Raji (cell line): Measurements from ENCODE around the gene LAMC3.

ENCODE experiments used
- POLR2A ChIP-seq: IDR thresholded peaks from 2 replicates; pipeline ENCODE4 v1.6.1; 2011; ENCODE audit warnings: low read depth, low read length, control low read depth; ENCODE audit not compliant: insufficient read depth

The LAMC3 gene

GRCh38 chr9:131008909-131009618, at the start of gene LAMC3:
TSS of gene LAMC3 (plus strand) at chr9:131009174. CDS start at chr9:131009215, 41 bp downstream.
- no peak for TF ChIP-seq POLR2A

GRCh38 chr9:130959809-130960334, 49.1 kb upstream of the LAMC3 start:
- no peak for TF ChIP-seq POLR2A

- TF ChIP-seq POLR2A: no peak
These were observed 48.2 kb upstream of the LAMC3 start for GRCh38 chr9:130960522-130961378.

- no peak for TF ChIP-seq POLR2A
These were observed 47.3 kb upstream of the LAMC3 start for GRCh38 chr9:130961511-130962300.

- no peak for TF ChIP-seq POLR2A
These were observed 46.3 kb upstream of the LAMC3 start for GRCh38 chr9:130962418-130963316.

- TF ChIP-seq POLR2A: no peak
These were observed 45.6 kb upstream of the LAMC3 start for GRCh38 chr9:130963337-130963908.

- TF ChIP-seq POLR2A: no peak
These were observed 45.1 kb upstream of the LAMC3 start for GRCh38 chr9:130963916-130964315.

- TF ChIP-seq POLR2A: no peak
These were observed 43.3 kb upstream of the LAMC3 start for GRCh38 chr9:130965680-130966079.

GRCh38 chr9:130970052-130970451, 38.9 kb upstream of the LAMC3 start:
- TF ChIP-seq POLR2A: no peak

- no peak for TF ChIP-seq POLR2A
These were observed 38.1 kb upstream of the LAMC3 start for GRCh38 chr9:130970855-130971254.

GRCh38 chr9:130971294-130971849, 37.6 kb upstream of the LAMC3 start:
- TF ChIP-seq POLR2A: no peak

- TF ChIP-seq POLR2A: no peak
These were observed 36.6 kb upstream of the LAMC3 start for GRCh38 chr9:130972277-130972956.
